HepG2 (cell line): ENCODE results near the gene SRCAP. TPM values are rescaled to one million over a fixed set of nuclear protein-coding genes. Genes with fewer than 3 reads are reported as not detected.

Experiments used
- AFF4 ChIP-seq: sonication (generic); formaldehyde crosslinking; IDR thresholded peaks from 2 replicates; pipeline ENCODE4 v1.4.0; 2020; ENCODE audit warnings: missing genetic modification reagents
- ARID4A ChIP-seq: sonication (generic); formaldehyde crosslinking; IDR thresholded peaks from 2 replicates; pipeline ENCODE4 v1.5.0; 2020; ENCODE audit warnings: mild to moderate bottlenecking, missing genetic modification reagents, borderline replicate concordance
- ASH2L ChIP-seq: fragments of 300-600, 200-600 bp; sonication (generic); IDR thresholded peaks from 2 replicates; pipeline ENCODE4 v1.7.0; 2017; ENCODE audit warnings: low read depth, mild to moderate bottlenecking, moderate library complexity, mixed read lengths, low read length; ENCODE audit not compliant: insufficient read length
- ATF7-NPFF ChIP-seq: sonication (generic); formaldehyde crosslinking; IDR thresholded peaks from 2 replicates; pipeline ENCODE4 v1.8.1; 2023; ENCODE audit warnings: mild to moderate bottlenecking, low read depth, missing genetic modification reagents, moderate library complexity
- CBX5 ChIP-seq: sonication (generic); formaldehyde crosslinking; IDR thresholded peaks from 2 replicates; pipeline ENCODE4 v1.4.0; 2020; ENCODE audit warnings: missing genetic modification reagents, borderline replicate concordance
- HOXA5 ChIP-seq: sonication (generic); formaldehyde crosslinking; IDR thresholded peaks from 2 replicates; pipeline ENCODE4 v1.4.0; 2020; ENCODE audit warnings: missing genetic modification reagents
- POLR2G ChIP-seq: fragments of 200-400 bp; formaldehyde crosslinking; IDR thresholded peaks from 2 replicates; pipeline ENCODE4 v1.6.1; 2018; ENCODE audit warnings: mild to moderate bottlenecking, low read depth, low read length, moderate library complexity
- TAF15 ChIP-seq: fragments of 200-400 bp; formaldehyde crosslinking; IDR thresholded peaks from one replicate; pipeline ENCODE4 v1.6.1; 2018; ENCODE audit warnings: mild to moderate bottlenecking, low read depth, low read length; ENCODE audit not compliant: poor library complexity, severe bottlenecking
- ZNF232 ChIP-seq: sonication (generic); formaldehyde crosslinking; IDR thresholded peaks from 2 replicates; pipeline ENCODE4 v1.4.0; 2020; ENCODE audit warnings: missing genetic modification reagents, borderline replicate concordance
- ZNF446 ChIP-seq: sonication (generic); formaldehyde crosslinking; IDR thresholded peaks from 2 replicates; pipeline ENCODE4 v1.5.0; 2020; ENCODE audit warnings: mild to moderate bottlenecking, missing genetic modification reagents
- ZNF646 ChIP-seq: sonication (generic); formaldehyde crosslinking; IDR thresholded peaks from 2 replicates; pipeline ENCODE4 v1.9.0; 2021; ENCODE audit warnings: mild to moderate bottlenecking, missing genetic modification reagents
- polyA plus RNA-seq, 8 experiments: library from polyadenylated mRNA; depleted of rRNA in 3 of 8; stranded (reverse) in 7 of 8; unstranded in 1 of 8; fragments of >200 nt; fragmentation: Illumina TruSeq in 4 of 8; extraction: Trizol in 4 of 8; gene quantifications; 2 replicates each; pipeline versions ENCODE4 v1.2.1 to v1.2.3, GENCODE V29; 2011 to 2016; ENCODE audit warnings: low read depth in 4 of 8, missing spikeins in 1 of 8, mixed read lengths in 1 of 8; ENCODE audit not compliant: insufficient read depth in 1 of 8
- total RNA-seq, 5 experiments: library from RNA; depleted of rRNA; stranded (reverse); fragments of >200 nt; fragmentation: Illumina TruSeq; extraction: Trizol; gene quantifications; 2 replicates each; pipeline ENCODE4 v1.2.3, GENCODE V29; 2016; ENCODE audit warnings: low read depth in 1 of 5

SRCAP gene
- total and polyA plus RNA-seq, 2 of the 13 experiments (the other 11 are each of a cell fraction or from before 2014, with no cell fraction given) = 4.9 to 9.0 TPM

GRCh38 chr16:30747799-30748633 is 49.0 kb downstream of the SRCAP start, which contains the start of gene PHKG2 (continued):
- TF ChIP-seq POLR2G = peak; percentile 95
- no peak for TF ChIP-seq ZNF646 (CRISPR knock-in tag)
- TF ChIP-seq TAF15 = peak; percentile 97
- TF ChIP-seq ARID4A (CRISPR knock-in tag) = peak; percentile 94
- TF ChIP-seq ASH2L = peak; percentile 65
- TF ChIP-seq HOXA5 (CRISPR knock-in tag) = peak; percentile 56; the same call in 1 of the 2 replicates
- TF ChIP-seq CBX5 = peak; percentile 14; the same call in 1 of the 2 replicates
- TF ChIP-seq ATF7-NPFF (CRISPR knock-in tag) = peak; percentile 92
- TF ChIP-seq ZNF232 (CRISPR knock-in tag) = peak; percentile 83
- no peak; the same call in 1 of the 2 replicates for TF ChIP-seq AFF4
- TF ChIP-seq ZNF446 (CRISPR knock-in tag) = no peak
